K562 (cell line): Measurements from ENCODE around the gene GNAI3. TPM values are rescaled to one million over a fixed set of nuclear protein-coding genes. Genes with fewer than 3 reads are reported as not detected.

Experiments used
- BCL6 ChIP-seq: fragments of 250-450 bp; sonication (Bioruptor Pico); IDR thresholded peaks from 2 replicates; pipeline ENCODE4 v1.4.0; 2020
- BRD9 ChIP-seq: fragments of 450-650 bp; IDR thresholded peaks from 2 replicates; pipeline ENCODE4 v1.6.1; 2018; ENCODE audit warnings: low read depth; ENCODE audit not compliant: partially characterized antibody
- CREB1 ChIP-seq, 2 experiments: sonication (generic) in 1 of 2; formaldehyde crosslinking in 1 of 2; IDR thresholded peaks; 2 replicates each; pipeline versions ENCODE4 v1.6.1 to v1.8.0; 2012 to 2022; ENCODE audit warnings: inconsistent platforms in 1 of 2, mild to moderate bottlenecking in 1 of 2, missing genetic modification reagents in 1 of 2, moderate library complexity in 1 of 2
- E2F1 ChIP-seq: sonication (generic); formaldehyde crosslinking; IDR thresholded peaks from 2 replicates; pipeline ENCODE4 v1.8.1; 2023; ENCODE audit warnings: mild to moderate bottlenecking, missing genetic modification reagents, moderate library complexity
- EGR1 ChIP-seq: fragments of 450-650 bp; conservative IDR thresholded peaks from 2 replicates; pipeline ENCODE4 v1.6.1; 2017; ENCODE audit warnings: mild to moderate bottlenecking
- GABPA ChIP-seq: fragments of 200-800 bp; sonication (Bioruptor generic); conservative IDR thresholded peaks from 2 replicates; pipeline ENCODE4 v1.6.1; 2016; ENCODE audit warnings: low read depth, missing genetic modification characterization, missing compliant biosample characterization
- KLF1 ChIP-seq: fragments of 450-650 bp; IDR thresholded peaks from 2 replicates; pipeline ENCODE4 v1.6.1; 2016; ENCODE audit warnings: missing genetic modification characterization, missing compliant biosample characterization
- MAZ ChIP-seq, 2 experiments: fragments of 450-650 bp in 1 of 2; sonication (generic) in 1 of 2; formaldehyde crosslinking; IDR thresholded peaks in 1 of 2; conservative IDR thresholded peaks in 1 of 2; 2 replicates each; pipeline versions ENCODE4 v1.4.0 to v1.5.0; 2020; ENCODE audit warnings: mild to moderate bottlenecking in 1 of 2, missing genetic modification reagents in 1 of 2
- NCOR1 ChIP-seq: fragments of 450-650 bp; IDR thresholded peaks from 2 replicates; pipeline ENCODE4 v1.6.1; 2016; ENCODE audit warnings: mild to moderate bottlenecking, moderate library complexity
- PTTG1 ChIP-seq: fragments of 450-650 bp; IDR thresholded peaks from 2 replicates; pipeline ENCODE4 v1.6.1; 2016; ENCODE audit warnings: low read depth, mild to moderate bottlenecking, missing genetic modification characterization, missing compliant biosample characterization
- SIN3A ChIP-seq, 2 experiments: fragments of 150-350 bp in 1 of 2; IDR thresholded peaks; 2 replicates each; pipeline ENCODE4 v1.6.1; 2011 to 2016; ENCODE audit warnings: borderline replicate concordance in 2 of 2, low read depth in 2 of 2, low read length in 2 of 2, mild to moderate bottlenecking in 2 of 2, moderate library complexity in 2 of 2; ENCODE audit not compliant: control insufficient read depth in 1 of 2
- SMARCA4 ChIP-seq: fragments of 450-650 bp; IDR thresholded peaks from 2 replicates; pipeline ENCODE4 v1.6.1; 2016
- SPI1 ChIP-seq: IDR thresholded peaks from 2 replicates; pipeline ENCODE4 v1.6.1; 2011; ENCODE audit warnings: low read depth, low read length, control low read depth, borderline replicate concordance
- ZBTB33 ChIP-seq: sonication (generic); formaldehyde crosslinking; IDR thresholded peaks from 2 replicates; pipeline ENCODE4 v1.8.1; 2023; ENCODE audit warnings: mild to moderate bottlenecking, missing genetic modification reagents
- ZNF165 ChIP-seq: fragments of 250-450 bp; sonication (Bioruptor Pico); IDR thresholded peaks from 2 replicates; pipeline ENCODE4 v1.4.0; 2020; ENCODE audit warnings: borderline replicate concordance
- ZNF280A ChIP-seq: fragments of 450-650 bp; IDR thresholded peaks from 2 replicates; pipeline ENCODE4 v1.6.1; 2018; ENCODE audit warnings: mild to moderate bottlenecking, low read depth; ENCODE audit not compliant: partially characterized antibody
- ZNF431 ChIP-seq: sonication (generic); formaldehyde crosslinking; IDR thresholded peaks from 2 replicates; pipeline ENCODE4 v1.8.0; 2022; ENCODE audit warnings: mild to moderate bottlenecking, missing genetic modification reagents
- ZNF830 ChIP-seq: fragments of 250-450 bp; sonication (Bioruptor Pico); IDR thresholded peaks from 2 replicates; pipeline ENCODE4 v1.5.0; 2021; ENCODE audit warnings: mild to moderate bottlenecking
- polyA plus RNA-seq, 8 experiments: library from polyadenylated mRNA; depleted of rRNA in 4 of 8; stranded (reverse) in 5 of 8; unstranded in 3 of 8; fragments of >200 nt; fragmentation: Nextera tagmentation in 2 of 8; fragmentation: Illumina TruSeq in 1 of 8; extraction: Ambion mirVana in 2 of 8; extraction: Trizol in 1 of 8; gene quantifications; 2 replicates each; pipeline versions ENCODE4 v1.2.1 to v1.2.3, GENCODE V29; 2011 to 2014; ENCODE audit warnings: inconsistent platforms in 1 of 8, missing spikeins in 1 of 8
- total RNA-seq, 7 experiments: library from RNA; depleted of rRNA in 6 of 7; stranded (reverse); fragments of >200 nt in 6 of 7; fragmentation: Illumina TruSeq in 2 of 7; extraction: Trizol in 2 of 7; gene quantifications; 2 replicates each; pipeline versions ENCODE4 v1.2.1 to v1.2.3, GENCODE V29; 2011 to 2021; ENCODE audit warnings: low replicate concordance in 1 of 7
- TF ChIP-seq, protein P1 (sequence below): sonication (generic); formaldehyde crosslinking; IDR thresholded peaks from 2 replicates; pipeline ENCODE4 v1.8.0; 2022; ENCODE audit warnings: missing genetic modification reagents, mild to moderate bottlenecking, borderline replicate concordance
- TF ChIP-seq, protein P2 (sequence below): fragments of 250-450 bp; sonication (Bioruptor Pico); IDR thresholded peaks from 2 replicates; pipeline ENCODE4 v1.8.0; 2021; ENCODE audit warnings: moderate library complexity, mild to moderate bottlenecking, inconsistent platforms

GNAI3 gene
- total and polyA plus RNA-seq, 9 of the 15 experiments (the other 6 are each of a cell fraction or from before 2014, with no cell fraction given) = 6.3 to 13.2 (median 8.9) TPM

DNA sequence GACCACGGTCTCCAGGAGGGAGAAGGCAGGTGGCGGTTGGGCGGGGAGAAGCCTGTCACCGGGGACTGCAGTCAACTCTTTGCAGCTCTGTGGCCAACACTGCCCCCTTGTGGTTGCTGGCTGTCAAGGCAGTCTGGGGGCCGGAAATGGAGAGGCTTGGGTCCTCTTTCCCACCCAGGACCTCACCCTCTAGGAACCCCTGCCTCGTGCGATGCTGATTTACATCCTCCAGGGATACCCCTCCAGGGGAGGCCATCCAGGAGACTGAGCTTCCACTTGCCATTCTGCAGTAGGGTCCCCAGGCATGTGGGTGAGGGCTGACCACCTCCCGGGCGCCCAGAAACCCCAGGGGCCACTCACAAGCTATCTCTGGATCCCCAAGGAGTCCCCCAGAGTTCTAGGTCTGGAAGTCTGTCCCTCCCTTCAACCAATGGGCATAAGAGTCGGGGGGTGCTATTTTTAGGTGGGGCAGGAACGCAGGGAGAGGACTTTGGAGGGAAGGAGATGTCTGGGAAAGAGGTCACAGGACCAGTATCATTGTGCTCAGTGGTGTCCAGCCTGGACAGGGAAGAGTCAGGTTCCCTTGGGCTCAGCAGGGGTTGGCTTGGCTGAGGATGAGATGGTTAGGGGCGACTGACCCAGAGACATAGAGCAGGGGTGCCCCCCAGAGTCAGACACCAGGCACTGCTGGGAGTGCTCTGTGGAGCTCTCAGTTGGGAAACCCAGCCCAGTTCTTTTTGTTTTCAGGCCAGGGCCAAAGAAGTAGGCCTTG, 15.9 kb upstream of the GNAI3 start (continued):
- TF ChIP-seq, protein P1, sequence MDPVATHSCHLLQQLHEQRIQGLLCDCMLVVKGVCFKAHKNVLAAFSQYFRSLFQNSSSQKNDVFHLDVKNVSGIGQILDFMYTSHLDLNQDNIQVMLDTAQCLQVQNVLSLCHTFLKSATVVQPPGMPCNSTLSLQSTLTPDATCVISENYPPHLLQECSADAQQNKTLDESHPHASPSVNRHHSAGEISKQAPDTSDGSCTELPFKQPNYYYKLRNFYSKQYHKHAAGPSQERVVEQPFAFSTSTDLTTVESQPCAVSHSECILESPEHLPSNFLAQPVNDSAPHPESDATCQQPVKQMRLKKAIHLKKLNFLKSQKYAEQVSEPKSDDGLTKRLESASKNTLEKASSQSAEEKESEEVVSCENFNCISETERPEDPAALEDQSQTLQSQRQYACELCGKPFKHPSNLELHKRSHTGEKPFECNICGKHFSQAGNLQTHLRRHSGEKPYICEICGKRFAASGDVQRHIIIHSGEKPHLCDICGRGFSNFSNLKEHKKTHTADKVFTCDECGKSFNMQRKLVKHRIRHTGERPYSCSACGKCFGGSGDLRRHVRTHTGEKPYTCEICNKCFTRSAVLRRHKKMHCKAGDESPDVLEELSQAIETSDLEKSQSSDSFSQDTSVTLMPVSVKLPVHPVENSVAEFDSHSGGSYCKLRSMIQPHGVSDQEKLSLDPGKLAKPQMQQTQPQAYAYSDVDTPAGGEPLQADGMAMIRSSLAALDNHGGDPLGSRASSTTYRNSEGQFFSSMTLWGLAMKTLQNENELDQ (CRISPR knock-in tag) = peak; percentile 86
- no peak for TF ChIP-seq SPI1
- TF ChIP-seq E2F1 (CRISPR knock-in tag) = 0 out of 2 replicates have a peak, but pooled peaks have one; percentile 21
- no peak for TF ChIP-seq ZNF830
- TF ChIP-seq ZNF431 = no peak
- TF ChIP-seq MAZ (CRISPR knock-in tag; conservative IDR thresholded peaks at IDR 0.05 in 1 of 2, IDR thresholded peaks at IDR 0.05 in 1 of 2) = peak; percentile 53 to 90
- TF ChIP-seq NCOR1 = no peak
- TF ChIP-seq GABPA = peak; percentile 70
- TF ChIP-seq ZNF165 (CRISPR knock-in tag) = no peak
- TF ChIP-seq EGR1 = no peak
- TF ChIP-seq ZNF280A = no peak
- TF ChIP-seq BCL6 (CRISPR knock-in tag) = no peak
- peak; percentile 82 for TF ChIP-seq ZBTB33 (CRISPR knock-in tag)
- TF ChIP-seq, protein P2, sequence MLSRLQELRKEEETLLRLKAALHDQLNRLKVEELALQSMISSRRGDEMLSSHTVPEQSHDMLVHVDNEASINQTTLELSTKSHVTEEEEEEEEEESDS (CRISPR knock-in tag) = no peak
- TF ChIP-seq PTTG1 = no peak
- TF ChIP-seq SMARCA4 = 0 out of 2 replicates have a peak, but pooled peaks have one; percentile 38
- peak; percentile 78 for TF ChIP-seq BRD9
- 0 out of 4 replicates have a peak, but pooled peaks of 1 of the 2 experiments have one; percentile 7 for TF ChIP-seq SIN3A (IDR thresholded peaks at IDR 0.05; ENCODE audit: borderline replicate concordance in 2 of 2, control insufficient read depth in 1 of 2, low read depth in 2 of 2, low read length in 2 of 2)
- no peak for TF ChIP-seq KLF1 (tag)
- no peak for TF ChIP-seq CREB1 (IDR thresholded peaks at IDR 0.05)
- peak; percentile 15; the same call in 1 of the 2 replicates for TF ChIP-seq CREB1 (CRISPR knock-in tag; IDR thresholded peaks at IDR 0.05)
